ENCODE results near the gene BMAL1.
"Not testable (repeated sequence)": the region's sequence is repeated elsewhere in the genome, so short reads cannot be mapped to it uniquely, and the experiment has no call there.

BMAL1 gene

DNA sequence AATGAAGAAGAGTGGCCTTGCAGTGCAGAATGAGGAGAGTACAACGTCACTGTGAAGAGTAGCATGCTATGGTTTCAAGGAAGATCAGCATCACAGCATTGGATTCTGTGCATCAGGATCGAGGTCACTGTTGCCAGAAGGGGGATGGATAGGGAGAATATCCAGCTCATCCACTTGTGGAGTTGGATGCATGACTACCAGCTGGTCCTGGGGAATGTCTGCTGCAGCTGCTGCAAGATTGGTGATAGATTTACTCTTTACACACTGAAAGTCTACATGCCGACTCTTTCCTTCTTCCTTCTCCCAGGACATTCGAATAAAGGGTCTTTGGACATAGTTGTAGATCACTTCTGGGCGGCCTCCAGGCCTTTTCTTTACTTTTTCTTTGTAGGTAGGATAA is 111.2 kb downstream of the BMAL1 start:
- no peak for DNase-seq

DNA sequence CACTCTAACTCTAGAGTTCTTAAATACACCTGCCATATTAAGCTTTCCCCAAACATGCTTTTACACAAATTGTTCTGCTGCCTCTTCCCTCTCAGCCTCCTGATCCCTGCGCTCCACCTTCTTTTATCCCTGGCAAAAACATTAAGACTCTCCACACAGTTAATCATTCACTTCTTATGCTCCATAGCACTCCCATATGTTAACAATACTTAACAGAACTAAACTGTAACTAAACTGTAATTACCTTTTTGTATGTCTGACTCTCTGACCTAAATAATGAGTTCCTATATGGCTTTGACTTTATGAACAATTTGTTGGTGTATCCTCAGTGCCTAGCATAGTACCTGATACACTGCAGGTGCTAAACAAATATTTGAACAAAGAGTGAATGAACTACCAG is 113.6 kb downstream of the BMAL1 start:
- no peak for DNase-seq

DNA sequence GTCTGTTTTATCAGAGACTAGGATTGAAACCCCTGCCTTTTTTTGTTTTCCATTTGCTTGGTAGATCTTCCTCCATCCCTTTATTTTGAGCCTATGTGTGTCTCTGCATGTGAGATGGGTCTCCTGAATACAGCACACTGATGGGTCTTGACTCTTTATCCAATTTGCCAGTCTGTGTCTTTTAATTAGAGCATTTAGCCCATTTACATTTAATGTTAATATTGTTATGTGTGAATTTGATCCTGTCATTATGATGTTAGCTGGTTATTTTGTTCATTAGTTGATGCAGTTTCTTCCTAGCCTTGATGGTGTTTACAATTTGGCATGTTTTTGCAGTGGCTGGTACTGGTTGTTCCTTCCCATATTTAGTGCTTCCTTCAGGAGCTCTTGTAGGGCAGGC is 120.7 kb downstream of the BMAL1 start:
- DNase-seq, result not testable (repeated sequence)

DNA sequence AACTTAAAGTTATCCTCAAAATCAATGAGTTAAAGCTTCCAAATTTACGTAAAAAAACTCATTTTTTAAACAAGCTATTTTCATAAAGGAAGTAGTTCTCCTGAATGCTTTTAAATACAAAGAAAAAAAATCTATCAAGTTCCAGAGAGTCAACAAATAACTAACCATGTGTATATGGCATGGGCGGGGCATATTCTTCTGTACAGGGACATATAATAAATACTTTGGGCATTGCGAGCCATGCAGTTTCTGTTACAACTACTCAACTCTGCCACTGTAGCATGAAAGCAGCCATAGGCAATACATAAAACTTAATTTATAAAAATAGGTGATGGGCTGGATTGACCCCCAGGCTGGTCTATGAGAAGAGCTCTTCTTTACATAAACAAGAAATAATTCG is 127.6 kb downstream of the BMAL1 start:
- no peak for DNase-seq

DNA sequence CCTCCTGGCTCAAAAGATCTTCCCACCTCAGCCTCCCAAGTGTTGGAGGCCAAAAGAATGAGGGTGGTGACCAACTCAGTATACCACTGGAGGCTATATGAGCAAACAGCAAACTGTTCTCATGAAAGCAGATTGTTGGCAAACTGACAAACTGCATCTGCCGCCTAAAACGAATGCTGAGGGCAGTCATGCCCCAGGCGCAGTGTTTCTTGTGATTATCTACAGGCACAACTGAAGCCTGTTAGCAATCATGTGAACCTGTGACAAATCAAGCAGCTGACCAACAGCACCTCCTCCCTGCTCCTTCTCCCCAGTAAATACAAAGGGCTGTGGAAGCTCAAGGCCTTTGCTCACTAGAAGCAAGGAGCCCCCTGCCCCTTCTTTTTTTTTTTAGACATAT is 137.6 kb downstream of the BMAL1 start:
- no peak for DNase-seq

DNA sequence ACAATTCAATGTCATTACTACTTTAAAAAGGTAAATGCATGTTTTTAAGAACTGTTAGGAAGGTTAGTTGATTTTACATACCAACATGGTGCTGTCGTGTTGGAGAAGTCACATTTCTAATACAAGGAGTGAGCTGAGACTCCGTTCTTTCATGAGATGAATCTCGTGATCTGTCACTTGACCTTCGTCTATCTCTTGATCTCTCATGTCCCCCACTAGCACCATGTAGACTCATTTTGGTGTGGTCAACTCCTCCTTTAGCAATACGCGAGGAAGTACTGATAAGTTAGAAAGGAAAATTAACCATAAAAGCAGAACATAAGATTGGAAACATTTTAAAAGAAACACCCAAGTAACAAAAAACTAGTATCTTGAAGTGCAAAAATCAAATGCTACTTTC is 144.0 kb downstream of the BMAL1 start:
- no peak for DNase-seq

DNA sequence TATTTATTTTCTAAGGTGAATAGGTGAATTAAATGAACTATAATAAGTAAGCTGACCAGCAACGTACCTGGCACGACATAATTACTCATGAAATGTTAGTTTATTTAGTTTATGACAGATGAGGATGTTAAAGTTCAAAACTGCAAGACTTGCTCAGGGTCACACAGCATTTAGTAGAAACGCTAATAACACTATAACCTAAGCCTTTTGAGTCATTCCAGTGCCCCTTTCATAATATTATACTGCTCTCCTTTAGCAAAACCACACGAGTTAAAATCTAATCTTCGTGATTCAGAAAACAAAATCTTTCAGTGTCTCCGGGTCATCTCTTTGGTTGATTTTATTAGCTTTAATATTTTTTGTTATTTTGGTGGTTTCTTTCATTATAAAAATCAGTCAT is 145.8 kb downstream of the BMAL1 start:
- no peak for DNase-seq

DNA sequence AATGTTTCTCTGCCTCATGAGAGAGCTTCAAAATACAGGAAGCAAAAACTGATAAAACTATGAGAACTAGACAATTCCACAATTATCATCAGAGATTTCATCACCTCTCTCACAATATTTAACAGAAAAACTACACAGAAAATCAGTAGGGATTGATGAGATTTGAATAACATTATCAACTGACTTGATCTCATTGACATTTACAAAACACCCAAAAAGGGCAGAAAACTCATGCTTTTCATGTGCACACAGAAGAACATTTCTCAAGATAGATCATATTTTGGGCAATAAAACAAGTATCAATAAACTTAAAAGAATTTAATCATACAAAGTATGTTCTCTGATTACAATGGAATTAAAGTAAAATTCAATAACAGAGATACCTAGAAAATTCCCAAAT is 149.8 kb downstream of the BMAL1 start:
- no peak for DNase-seq

DNA sequence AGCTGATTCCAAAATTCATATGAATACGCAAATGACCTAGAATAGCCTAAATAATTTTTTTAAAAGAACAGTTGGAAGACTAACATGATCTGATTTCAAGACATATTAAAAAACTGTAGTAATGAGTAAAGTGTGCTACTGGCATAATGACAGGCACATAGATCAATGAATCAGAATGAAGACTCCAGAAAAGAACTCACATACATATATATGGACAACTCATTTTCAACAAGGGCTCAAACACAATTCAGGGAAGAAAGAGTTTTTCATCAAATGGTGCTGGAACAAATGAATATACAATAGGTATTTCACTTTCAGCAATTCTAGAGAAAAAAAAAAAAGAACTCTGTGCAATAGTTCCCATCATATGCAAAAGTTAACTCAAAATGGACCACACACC is 151.7 kb downstream of the BMAL1 start:
- DNase-seq, result no peak

DNA sequence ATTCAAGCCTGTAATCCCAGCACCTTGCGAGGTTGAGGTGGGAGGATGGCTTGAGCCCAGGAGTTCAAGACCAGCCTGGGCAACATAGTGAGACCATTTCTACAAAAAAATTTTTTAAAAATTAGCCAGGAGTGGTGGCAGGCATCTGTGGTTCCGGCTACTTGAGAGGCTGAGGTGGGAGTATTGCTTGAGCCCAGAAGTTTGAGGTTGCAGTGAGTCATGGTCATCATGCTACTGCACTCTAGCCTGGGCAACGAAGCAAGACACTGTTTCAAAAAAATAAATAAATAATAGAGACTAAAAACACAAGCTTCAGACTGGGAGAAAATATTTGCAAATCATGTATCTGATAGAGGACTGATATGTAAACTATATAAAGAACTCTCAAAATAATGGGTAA is 152.2 kb downstream of the BMAL1 start:
- no peak for DNase-seq

DNA sequence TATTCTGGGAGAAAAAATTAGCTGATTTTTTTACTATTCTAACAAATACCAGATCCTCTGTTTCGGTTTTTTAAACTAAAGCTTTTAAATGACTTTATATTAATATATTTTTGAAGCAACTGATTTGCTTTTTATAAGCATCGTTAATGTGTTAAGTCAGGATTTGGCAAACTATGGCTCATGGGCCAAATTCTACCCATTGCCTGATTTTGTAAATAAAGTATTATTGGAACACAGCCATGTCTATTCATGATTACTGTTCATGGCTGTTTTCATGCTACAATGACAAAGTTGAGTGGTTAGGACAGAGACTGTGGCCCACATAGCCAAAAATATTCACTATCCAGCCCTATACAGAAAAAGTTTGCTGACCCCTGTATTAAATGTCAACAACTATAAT is 155.8 kb downstream of the BMAL1 start:
- no peak for DNase-seq

DNA sequence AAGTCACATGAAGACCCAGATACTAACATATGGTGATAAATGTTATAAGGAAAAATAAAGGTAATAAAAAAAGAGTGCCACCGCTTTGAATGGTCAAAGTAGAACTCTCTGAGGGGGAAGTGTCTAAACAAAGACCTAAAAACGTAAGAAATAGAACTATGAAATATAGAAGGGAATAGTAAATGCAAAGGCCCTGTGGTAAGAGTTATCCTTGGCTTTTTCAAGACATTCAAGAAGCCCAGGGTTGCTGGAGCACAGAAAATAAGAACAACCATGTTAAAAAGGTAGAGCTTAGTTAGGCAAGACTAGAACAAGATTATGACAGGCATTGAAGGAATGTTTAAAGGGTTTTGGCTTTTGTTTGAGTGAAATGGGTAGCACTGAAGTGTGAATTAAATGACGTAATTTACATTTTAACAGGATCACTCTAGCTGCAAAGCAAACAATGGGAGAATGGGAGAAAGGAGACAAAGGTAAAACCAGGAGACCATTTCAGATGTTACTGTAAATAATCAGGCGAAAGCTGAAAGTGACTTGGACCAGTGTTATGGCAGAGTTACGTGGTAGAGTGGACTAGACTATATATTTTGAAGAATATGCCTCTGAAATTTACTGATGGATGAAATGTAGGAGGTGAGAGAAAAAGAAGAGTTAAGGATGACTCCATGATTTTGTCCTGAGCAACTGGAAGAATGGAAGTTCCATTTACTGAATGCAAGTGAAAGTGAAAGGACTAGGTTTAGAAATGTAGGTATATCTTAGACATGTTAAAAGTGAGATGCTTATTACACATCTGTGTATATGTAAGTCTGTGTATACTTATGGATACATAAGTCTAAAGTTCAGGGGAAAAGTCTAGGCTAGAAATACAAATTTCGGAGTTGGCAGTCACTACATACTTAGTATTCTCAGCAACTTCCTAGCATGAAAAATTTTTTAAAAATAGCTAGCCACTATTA is 156.9 kb downstream of the BMAL1 start:
- DNase-seq, result no peak

DNA sequence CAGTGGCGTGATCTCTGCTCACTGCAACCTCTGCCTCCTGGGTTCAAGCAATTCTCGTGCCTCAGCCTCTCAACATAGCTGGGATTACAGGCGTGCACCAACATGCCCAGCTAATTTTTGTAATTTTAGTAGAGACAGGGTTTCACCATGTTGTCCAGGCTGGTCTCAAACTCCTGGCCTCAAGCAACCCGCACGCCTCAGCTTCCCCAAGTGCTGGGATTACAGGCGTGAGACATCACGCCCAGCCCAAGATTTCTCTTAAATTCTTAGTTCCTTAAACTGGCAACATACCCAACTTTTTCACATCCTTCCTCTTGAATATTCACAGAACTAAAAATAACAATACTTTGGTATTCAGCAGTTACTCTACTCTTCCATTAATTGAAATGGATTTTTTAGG is 159.2 kb downstream of the BMAL1 start:
- not testable (repeated sequence) for DNase-seq

Measured in amniotic stem cell (primary cell).